ENCODE measurements around the gene SNX4. TPM values are rescaled to one million over a fixed set of nuclear protein-coding genes. Genes with fewer than 3 reads are reported as not detected.

Gene SNX4
- total and polyA plus RNA-seq, 2 donors (not counting 1 experiment from before 2014, with no cell fraction given) = 4.4 to 26.1 TPM

GRCh38 chr3:125428216-125428830 lies 91.7 kb downstream of the SNX4 start:
- no peak overlapping the region for H2AFZ ChIP-seq (ENCODE audit: insufficient read depth, low read depth, low read length, poor library complexity, severe bottlenecking)
- POLR2A ChIA-PET = no interaction called here
- 100% methylated on average over 2 of the region's 7 CpGs for WGBS (ENCODE audit: insufficient coverage)

GRCh38 chr3:125418306-125418705 lies 101.7 kb downstream of the SNX4 start:
- Histone ChIP-seq H3K4me1 (ENCODE audit: control insufficient read depth in 2 of 2, insufficient read depth in 2 of 2, low read length in 2 of 2) (no peaks in the 10 kb centered on the region), H3K4me2 (replicated peaks; ENCODE audit: low read depth, low read length, poor library complexity, severe bottlenecking) (no peak overlapping the region), H3K9ac (ENCODE audit: low read length) (no peak overlapping the region), H3K27me3 (replicated peaks in 1 of 4; ENCODE audit: control extremely low read depth in 1 of 4, control insufficient read depth in 3 of 4, insufficient read depth in 4 of 4, low read length in 3 of 4) (no peaks in the 10 kb centered on the region), H4K20me1 (ENCODE audit: control insufficient read depth, insufficient read depth, low read length, poor library complexity, severe bottlenecking) (no peaks in the 10 kb centered on the region), H3K79me2 (ENCODE audit: control insufficient read depth, insufficient read depth, low read length) (no peaks in the 10 kb centered on the region), H2AFZ (ENCODE audit: insufficient read depth, low read depth, low read length, poor library complexity, severe bottlenecking) (no peak overlapping the region), H3K36me3 (replicated peaks in 1 of 2; ENCODE audit: control extremely low read depth in 1 of 2, control insufficient read depth in 1 of 2, extremely low read depth in 1 of 2, insufficient read depth in 2 of 2, low read length in 1 of 2) (no peaks in the 10 kb centered on the region), H3K27ac (ENCODE audit: low read length in 2 of 2) (no peak overlapping the region), H3K4me3 (ENCODE audit: control extremely low read depth in 1 of 5, extremely low read depth in 1 of 5, insufficient read depth in 1 of 5, low read depth in 2 of 5, low read length in 4 of 5) (no peak overlapping the region), H3K9me3 (ENCODE audit: control extremely low read depth in 1 of 3, control insufficient read depth in 2 of 3, insufficient read depth in 1 of 3, low read length in 2 of 3) (peaks cover 0 to 9% (median 0%) of the 10 kb centered on the region in 3 donors)
- no peaks in the 10 kb centered on the region for H3K4me1 Mint-ChIP-seq
- DNase-seq (no peak), ATAC-seq (ENCODE audit: low read depth) (no peak)
- no peak overlapping the region for H3K4me3 Mint-ChIP-seq
- intact Hi-C loops (cut with micrococcal nuclease) = no loop called here
- TF ChIP-seq, protein P1, sequence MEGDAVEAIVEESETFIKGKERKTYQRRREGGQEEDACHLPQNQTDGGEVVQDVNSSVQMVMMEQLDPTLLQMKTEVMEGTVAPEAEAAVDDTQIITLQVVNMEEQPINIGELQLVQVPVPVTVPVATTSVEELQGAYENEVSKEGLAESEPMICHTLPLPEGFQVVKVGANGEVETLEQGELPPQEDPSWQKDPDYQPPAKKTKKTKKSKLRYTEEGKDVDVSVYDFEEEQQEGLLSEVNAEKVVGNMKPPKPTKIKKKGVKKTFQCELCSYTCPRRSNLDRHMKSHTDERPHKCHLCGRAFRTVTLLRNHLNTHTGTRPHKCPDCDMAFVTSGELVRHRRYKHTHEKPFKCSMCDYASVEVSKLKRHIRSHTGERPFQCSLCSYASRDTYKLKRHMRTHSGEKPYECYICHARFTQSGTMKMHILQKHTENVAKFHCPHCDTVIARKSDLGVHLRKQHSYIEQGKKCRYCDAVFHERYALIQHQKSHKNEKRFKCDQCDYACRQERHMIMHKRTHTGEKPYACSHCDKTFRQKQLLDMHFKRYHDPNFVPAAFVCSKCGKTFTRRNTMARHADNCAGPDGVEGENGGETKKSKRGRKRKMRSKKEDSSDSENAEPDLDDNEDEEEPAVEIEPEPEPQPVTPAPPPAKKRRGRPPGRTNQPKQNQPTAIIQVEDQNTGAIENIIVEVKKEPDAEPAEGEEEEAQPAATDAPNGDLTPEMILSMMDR (IDR thresholded peaks at IDR 0.05) = no peak
- no peak for TF ChIP-seq EZH2 (IDR thresholded peaks at IDR 0.05; ENCODE audit: borderline replicate concordance, insufficient read depth, low read depth, low read length, poor library complexity, severe bottlenecking)
- H3K27me3 Mint-ChIP-seq = peaks cover 7% of the 10 kb centered on the region
- POLR2A ChIA-PET = no interaction called here
- H3K9me3 Mint-ChIP-seq (ENCODE audit: insufficient read depth) = no peaks in the 10 kb centered on the region
- WGBS (ENCODE audit: insufficient coverage) = 93% methylated on average over 3 of the region's 4 CpGs
- CTCF ChIA-PET = interaction anchor here (0.7 to 2.4 kb wide), 3 partner anchors 19 to 45 kb away, joined by 3 to 9 read pairs (median 5); no protein-coding TSS in a partner anchor
- no peak overlapping the region for H3K27ac Mint-ChIP-seq

More at GRCh38 chr3:125428216-125428830, 91.7 kb downstream of the SNX4 start:
- Histone ChIP-seq H3K4me3 (ENCODE audit: control extremely low read depth in 1 of 5, extremely low read depth in 1 of 5, insufficient read depth in 1 of 5, low read depth in 2 of 5, low read length in 4 of 5) (no peak overlapping the region), H3K4me2 (replicated peaks; ENCODE audit: low read depth, low read length, poor library complexity, severe bottlenecking) (no peak overlapping the region), H3K27ac (ENCODE audit: low read length in 2 of 2) (no peak overlapping the region), H3K79me2 (ENCODE audit: control insufficient read depth, insufficient read depth, low read length) (no peaks in the 10 kb centered on the region), H3K9ac (ENCODE audit: low read length) (no peak overlapping the region), H3K27me3 (replicated peaks in 1 of 4; ENCODE audit: control extremely low read depth in 1 of 4, control insufficient read depth in 3 of 4, insufficient read depth in 4 of 4, low read length in 3 of 4) (no peaks in the 10 kb centered on the region), H4K20me1 (ENCODE audit: control insufficient read depth, insufficient read depth, low read length, poor library complexity, severe bottlenecking) (no peaks in the 10 kb centered on the region), H3K4me1 (ENCODE audit: control insufficient read depth in 2 of 2, insufficient read depth in 2 of 2, low read length in 2 of 2) (no peaks in the 10 kb centered on the region), H3K9me3 (ENCODE audit: control extremely low read depth in 1 of 3, control insufficient read depth in 2 of 3, insufficient read depth in 1 of 3, low read length in 2 of 3) (no peaks in the 10 kb centered on the region), H3K36me3 (replicated peaks in 1 of 2; ENCODE audit: control extremely low read depth in 1 of 2, control insufficient read depth in 1 of 2, extremely low read depth in 1 of 2, insufficient read depth in 2 of 2, low read length in 1 of 2) (no peaks in the 10 kb centered on the region)
- Mint-ChIP-seq H3K4me3 (no peak overlapping the region), H3K27me3 (no peaks in the 10 kb centered on the region), H3K4me1 (no peaks in the 10 kb centered on the region), H3K9me3 (ENCODE audit: insufficient read depth) (no peaks in the 10 kb centered on the region), H3K27ac (no peak overlapping the region)
- ATAC-seq (ENCODE audit: low read depth) (no peak), DNase-seq (no peak)
- intact Hi-C loops (cut with micrococcal nuclease) = no loop called here
- no peak for TF ChIP-seq EZH2 (IDR thresholded peaks at IDR 0.05; ENCODE audit: borderline replicate concordance, insufficient read depth, low read depth, low read length, poor library complexity, severe bottlenecking)
- TF ChIP-seq, protein P1 (IDR thresholded peaks at IDR 0.05) = no peak
- CTCF ChIA-PET = interaction anchor here (1.5 to 2.9 kb wide), 4 partner anchors 8 to 433 kb away, joined by 5 to 18 read pairs (median 7); no protein-coding TSS in a partner anchor
